GM18907 (cell line): ENCODE data around the gene TACC2.

Experiments
- ATAC-seq: cut with Tn5 transposase; IDR thresholded peaks from one replicate; pipeline ENCODE4 v1.9.1; 2021; ENCODE audit warnings: mild to moderate bottlenecking, moderate library complexity; ENCODE audit not compliant: unreplicated experiment

TACC2 gene

GRCh38 chr10:122210481-122211265 is 221.7 kb downstream of the TACC2 start:
- no peak for ATAC-seq

GRCh38 chr10:122213364-122213763 is 224.4 kb downstream of the TACC2 start:
- no peak for ATAC-seq

- ATAC-seq: no peak
These were observed 224.8 kb downstream of the TACC2 start for GRCh38 chr10:122213766-122214165.

- ATAC-seq: no peak
These were observed 227.1 kb downstream of the TACC2 start for GRCh38 chr10:122216047-122216446.

- ATAC-seq: no peak
These were observed 230.4 kb downstream of the TACC2 start for GRCh38 chr10:122219340-122219739.

- no peak for ATAC-seq
These were observed 231.8 kb downstream of the TACC2 start for GRCh38 chr10:122220736-122221135.

- ATAC-seq: no peak
These were observed 233.0 kb downstream of the TACC2 start for GRCh38 chr10:122221958-122222357.

GRCh38 chr10:122222638-122223037 is 233.7 kb downstream of the TACC2 start:
- no peak for ATAC-seq

- ATAC-seq: no peak
These were observed 235.2 kb downstream of the TACC2 start for GRCh38 chr10:122224159-122224558.

- ATAC-seq: no peak
These were observed 236.4 kb downstream of the TACC2 start for GRCh38 chr10:122225330-122225729.

GRCh38 chr10:122227754-122228153 is 238.8 kb downstream of the TACC2 start:
- no peak for ATAC-seq

- no peak for ATAC-seq
These were observed 240.7 kb downstream of the TACC2 start for GRCh38 chr10:122229666-122230065.

GRCh38 chr10:122230222-122230621 is 241.3 kb downstream of the TACC2 start:
- no peak for ATAC-seq

GRCh38 chr10:122232769-122233168 is 243.8 kb downstream of the TACC2 start:
- ATAC-seq: no peak

- no peak for ATAC-seq
These were observed 244.9 kb downstream of the TACC2 start for GRCh38 chr10:122233857-122234348.

GRCh38 chr10:122234416-122234815 is 245.5 kb downstream of the TACC2 start:
- ATAC-seq: no peak

- no peak for ATAC-seq
These were observed 247.8 kb downstream of the TACC2 start for GRCh38 chr10:122236690-122237306.

GRCh38 chr10:122237331-122237990 is 248.5 kb downstream of the TACC2 start:
- ATAC-seq: no peak

- ATAC-seq: no peak
These were observed 250.8 kb downstream of the TACC2 start for GRCh38 chr10:122239578-122240257.

- no peak for ATAC-seq
These were observed 251.4 kb downstream of the TACC2 start for GRCh38 chr10:122240401-122240800.

GRCh38 chr10:122241836-122242235 is 252.9 kb downstream of the TACC2 start:
- no peak for ATAC-seq
